ENCODE data around the gene CTDSP1.

Gene CTDSP1

DNA sequence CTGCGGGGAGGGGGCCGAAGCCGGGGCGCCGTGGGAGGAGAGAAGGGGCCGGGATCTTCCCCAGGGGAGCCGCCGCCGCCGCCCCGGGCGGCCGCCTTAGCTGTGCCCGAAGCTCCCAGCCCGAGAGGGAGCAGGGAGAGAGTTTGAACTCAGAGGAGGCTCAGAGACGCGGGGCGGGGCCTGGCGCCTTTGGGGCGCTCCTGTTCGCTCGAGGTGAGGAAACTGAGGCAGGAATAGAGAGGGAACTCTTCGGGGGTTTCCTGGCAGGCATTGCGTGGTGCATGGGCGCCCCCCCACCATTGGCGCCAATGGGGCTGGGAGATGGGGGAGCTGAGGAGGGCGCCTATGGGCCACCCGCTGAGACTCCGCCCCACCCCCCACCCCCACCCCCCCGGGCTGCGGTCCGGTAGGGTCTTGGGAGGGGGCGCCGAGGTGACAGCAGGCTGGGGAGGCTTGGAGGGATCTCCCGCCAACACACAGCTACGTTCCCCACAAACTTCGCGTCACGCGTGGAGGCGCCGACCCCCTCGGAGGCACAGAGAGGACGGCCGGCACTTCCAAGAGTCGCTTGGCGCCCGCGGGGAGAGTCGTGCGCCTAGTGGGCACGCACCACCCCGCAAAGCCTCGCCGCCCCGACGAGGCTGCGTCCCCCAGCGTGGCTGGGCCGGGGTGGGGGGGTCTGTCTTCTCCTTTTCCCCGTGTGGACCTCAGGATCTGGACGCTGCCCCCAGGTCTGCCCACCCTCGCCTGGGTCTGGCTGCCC is 680 bp downstream of the CTDSP1 start:
- DNase-seq: no peak

DNA sequence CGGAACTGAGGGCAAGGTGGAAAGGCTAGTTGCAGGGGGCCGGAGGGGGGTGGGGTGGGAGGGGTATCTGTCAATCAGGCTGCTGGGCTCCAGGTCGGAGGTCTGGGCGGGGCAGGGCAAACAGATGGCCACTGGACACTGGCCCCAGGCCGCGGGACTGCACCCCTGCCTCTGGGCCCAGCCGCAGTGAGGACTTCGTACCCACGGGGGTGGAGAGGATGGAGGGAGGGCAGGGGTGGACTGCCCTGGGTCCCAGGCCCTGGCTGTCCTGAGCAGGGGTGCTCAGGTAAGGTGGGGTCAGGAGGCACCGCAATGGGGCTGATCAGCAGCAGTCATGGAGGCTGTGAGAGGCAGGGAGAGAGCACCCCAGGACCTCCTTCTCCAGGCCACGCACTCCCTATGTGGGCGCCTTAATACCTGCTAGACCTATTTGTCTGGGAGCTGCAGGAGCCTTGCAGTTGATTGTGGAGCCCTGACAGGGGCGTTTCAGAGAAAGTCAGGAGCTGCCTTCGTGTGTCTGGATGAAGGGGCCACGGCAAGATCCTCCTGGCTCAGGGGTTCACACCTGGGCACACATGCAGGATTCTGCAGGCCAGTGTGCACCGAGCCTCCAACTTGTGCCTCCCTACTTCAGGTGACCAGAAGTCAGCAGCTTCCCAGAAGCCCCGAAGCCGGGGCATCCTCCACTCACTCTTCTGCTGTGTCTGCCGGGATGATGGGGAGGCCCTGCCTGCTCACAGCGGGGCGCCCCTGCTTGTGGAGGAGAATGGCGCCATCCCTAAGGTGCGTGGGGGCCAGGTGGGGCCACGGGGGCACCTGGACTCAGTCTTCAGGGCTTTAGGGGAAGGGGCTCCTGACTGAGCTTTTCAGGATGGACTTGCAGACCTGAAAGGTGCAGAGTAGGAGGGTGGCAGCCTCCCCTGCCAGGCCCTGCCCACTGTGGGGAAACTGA is 1.5 kb downstream of the CTDSP1 start:
- DNase-seq: no peak

DNA sequence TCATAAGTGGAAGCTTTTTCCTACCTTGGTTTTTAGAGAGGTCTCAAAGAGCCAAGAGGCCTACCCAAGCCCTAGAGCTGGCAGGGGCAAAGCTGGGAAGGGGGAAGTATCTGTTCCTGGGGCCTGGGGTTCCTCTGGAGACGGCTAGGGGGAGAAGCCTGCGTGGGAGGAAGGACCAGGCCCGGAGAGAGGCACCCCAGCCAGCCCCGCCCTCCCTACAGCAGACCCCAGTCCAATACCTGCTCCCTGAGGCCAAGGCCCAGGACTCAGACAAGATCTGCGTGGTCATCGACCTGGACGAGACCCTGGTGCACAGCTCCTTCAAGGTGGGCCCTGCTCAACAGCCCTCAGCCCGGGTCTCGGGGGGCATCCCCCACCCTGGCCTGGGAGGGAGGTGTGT is 2.2 kb downstream of the CTDSP1 start:
- DNase-seq: no peak

DNA sequence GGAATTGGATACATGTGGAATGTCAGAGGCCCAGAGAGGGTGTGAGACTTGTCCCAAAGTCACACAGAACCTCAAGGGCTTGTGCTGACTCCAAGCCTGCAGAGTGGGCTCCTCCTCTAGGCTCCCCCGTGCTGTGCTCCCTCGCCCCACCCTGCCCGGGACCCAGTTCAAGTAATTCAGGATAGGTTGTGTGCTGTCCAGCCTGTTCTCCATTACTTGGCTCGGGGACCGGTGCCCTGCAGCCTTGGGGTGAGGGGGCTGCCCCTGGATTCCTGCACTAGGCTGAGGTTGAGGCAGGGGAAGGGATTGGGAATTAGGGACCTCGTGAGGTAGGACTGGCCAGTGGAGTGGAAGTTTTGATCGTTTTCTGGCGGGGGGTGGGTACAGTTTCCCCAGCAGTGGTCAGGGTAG is 2.8 kb downstream of the CTDSP1 start:
- no peak for DNase-seq

DNA sequence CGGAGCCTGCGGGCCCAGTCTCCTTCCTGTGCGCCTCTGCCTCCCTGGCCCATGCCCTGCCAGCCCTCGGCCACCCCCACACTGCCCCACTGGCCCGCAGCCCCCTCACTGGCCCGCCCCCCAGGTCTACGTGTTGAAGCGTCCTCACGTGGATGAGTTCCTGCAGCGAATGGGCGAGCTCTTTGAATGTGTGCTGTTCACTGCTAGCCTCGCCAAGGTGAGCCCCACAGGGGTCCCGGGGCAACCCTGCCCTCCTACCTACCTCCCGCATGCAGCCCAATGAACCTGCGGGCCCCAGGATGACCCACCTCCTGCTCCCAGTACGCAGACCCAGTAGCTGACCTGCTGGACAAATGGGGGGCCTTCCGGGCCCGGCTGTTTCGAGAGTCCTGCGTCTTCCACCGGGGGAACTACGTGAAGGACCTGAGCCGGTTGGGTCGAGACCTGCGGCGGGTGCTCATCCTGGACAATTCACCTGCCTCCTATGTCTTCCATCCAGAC is 3.3 kb downstream of the CTDSP1 start:
- no peak for DNase-seq

DNA sequence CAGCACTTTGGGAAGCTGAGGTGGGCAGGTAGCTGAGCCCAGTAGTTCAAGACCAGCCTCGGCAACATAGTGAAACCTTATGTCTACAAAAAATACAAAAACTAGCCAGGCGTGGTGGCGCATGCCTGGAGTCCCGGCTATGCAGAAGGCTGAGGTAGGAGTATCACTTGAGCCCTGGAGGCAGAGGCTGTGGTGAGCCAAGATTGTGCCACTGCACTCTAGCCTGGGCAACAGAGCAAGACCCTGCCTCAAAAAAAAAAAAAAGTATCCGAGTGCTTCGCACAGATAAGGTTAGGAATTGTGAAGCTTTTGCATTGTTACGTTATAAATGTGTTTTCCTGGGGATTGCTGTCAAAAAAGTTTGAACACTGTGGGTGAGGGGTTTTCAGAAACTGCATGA is 4.1 kb downstream of the CTDSP1 start:
- no peak for DNase-seq

DNA sequence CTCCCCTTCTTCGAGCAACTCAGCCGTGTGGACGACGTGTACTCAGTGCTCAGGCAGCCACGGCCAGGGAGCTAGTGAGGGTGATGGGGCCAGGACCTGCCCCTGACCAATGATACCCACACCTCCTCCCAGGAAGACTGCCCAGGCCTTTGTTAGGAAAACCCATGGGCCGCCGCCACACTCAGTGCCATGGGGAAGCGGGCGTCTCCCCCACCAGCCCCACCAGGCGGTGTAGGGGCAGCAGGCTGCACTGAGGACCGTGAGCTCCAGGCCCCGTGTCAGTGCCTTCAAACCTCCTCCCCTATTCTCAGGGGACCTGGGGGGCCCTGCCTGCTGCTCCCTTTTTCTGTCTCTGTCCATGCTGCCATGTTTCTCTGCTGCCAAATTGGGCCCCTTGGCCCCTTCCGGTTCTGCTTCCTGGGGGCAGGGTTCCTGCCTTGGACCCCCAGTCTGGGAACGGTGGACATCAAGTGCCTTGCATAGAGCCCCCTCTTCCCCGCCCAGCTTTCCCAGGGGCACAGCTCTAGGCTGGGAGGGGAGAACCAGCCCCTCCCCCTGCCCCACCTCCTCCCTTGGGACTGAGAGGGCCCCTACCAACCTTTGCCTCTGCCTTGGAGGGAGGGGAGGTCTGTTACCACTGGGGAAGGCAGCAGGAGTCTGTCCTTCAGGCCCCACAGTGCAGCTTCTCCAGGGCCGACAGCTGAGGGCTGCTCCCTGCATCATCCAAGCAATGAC is 4.8 kb downstream of the CTDSP1 start:
- no peak for DNase-seq

DNA sequence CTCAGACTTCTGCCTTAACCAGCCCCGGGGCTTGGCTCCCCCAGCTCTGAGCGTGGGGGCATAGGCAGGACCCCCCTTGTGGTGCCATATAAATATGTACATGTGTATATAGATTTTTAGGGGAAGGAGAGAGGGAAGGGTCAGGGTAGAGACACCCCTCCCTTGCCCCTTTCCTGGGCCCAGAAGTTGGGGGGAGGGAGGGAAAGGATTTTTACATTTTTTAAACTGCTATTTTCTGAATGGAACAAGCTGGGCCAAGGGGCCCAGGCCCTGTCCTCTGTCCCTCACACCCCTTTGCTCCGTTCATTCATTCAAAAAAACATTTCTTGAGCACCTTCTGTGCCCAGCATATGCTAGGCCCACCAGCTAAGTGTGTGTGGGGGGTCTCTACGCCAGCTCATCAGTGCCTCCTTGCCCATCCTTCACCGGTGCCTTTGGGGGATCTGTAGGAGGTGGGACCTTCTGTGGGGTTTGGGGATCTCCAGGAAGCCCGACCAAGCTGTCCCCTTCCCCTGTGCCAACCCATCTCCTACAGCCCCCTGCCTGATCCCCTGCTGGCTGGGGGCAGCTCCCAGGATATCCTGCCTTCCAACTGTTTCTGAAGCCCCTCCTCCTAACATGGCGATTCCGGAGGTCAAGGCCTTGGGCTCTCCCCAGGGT is 5.5 kb downstream of the CTDSP1 start:
- DNase-seq: no peak

DNA sequence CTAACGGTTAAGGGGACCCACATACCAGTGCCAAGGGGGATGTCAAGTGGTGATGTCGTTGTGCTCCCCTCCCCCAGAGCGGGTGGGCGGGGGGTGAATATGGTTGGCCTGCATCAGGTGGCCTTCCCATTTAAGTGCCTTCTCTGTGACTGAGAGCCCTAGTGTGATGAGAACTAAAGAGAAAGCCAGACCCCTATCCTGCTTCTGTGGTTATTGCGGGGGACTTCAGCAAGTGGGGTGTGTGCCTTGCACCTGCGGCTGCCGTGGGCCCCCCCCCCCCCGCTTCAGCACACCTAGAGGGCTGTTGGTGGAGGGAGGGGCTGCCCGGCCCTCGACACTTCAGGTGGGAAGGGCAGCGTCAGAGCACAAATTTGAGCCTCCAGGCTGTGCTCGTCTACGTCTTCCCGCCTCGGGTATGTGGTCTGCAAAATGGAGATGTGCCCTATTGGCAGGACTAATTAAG is 6.1 kb downstream of the CTDSP1 start:
- no peak for DNase-seq

DNA sequence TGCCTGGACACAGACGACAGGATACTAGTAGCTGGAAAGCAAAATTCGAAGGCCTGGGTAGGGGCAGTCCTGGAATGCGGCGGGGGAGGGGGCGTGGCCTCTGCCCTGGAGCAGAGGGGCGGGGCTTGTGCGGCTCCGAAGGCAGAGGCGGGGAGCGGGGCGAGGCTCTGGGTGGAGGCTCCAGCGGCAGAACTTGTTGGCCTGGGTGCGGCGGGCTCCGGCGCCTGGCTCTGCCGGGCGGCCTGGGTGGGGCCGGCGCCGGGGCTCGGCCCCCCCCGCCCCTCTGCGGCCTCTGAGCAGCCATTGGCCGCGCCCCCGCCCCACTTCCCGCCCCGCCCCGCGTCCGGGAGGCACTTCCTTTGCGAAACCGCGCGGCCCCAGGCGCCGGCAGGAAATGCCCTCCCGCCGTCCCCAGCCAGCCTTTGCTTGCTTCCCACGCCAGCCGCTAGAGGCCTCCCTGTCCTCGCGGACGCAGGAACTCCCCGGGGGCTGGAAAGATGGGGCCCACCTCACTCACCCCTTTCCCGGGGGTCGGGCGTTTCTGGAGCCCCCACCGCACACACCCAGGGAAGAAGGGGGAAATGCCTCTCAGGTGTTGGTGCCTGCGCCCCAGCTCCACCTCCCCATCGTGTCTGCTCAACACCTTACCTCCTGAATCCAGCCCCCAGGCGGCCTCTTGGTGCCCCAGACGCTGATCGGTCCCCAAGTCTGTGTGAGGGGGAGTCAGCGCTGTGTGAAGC is 6.7 kb downstream of the CTDSP1 start:
- DNase-seq: peak; percentile 99

DNA sequence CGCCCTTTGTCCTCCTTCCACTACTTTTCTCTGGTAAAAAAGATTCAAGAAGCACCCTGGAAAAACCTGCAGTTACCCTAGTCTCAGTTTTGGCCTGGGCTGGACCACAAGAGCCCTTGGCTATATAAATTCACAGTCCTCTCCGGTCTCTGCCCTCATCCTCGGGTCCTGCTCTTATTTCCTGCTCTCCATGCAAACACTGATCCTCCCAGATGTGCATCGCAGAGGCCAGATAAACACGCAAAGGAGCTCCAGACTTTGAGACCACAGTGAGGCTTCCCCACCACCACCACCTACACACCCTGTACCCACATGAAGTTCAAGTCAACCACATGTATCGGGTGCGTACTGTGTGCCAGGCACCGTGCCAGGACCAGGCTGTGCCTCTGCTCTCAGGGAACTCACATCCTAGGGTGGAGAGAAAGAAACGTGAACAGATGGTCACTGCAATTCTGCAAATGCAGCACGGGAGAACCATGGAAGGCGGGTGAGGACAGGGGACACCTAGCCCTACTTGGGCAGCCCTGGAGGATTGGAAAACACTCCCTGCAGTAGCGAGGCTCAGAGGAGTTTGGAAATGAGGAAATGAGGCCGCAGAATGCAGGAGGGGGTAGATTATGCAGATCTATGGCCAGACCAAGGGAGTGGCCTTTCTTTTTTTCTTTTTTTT is 7.4 kb downstream of the CTDSP1 start:
- no peak for DNase-seq

DNA sequence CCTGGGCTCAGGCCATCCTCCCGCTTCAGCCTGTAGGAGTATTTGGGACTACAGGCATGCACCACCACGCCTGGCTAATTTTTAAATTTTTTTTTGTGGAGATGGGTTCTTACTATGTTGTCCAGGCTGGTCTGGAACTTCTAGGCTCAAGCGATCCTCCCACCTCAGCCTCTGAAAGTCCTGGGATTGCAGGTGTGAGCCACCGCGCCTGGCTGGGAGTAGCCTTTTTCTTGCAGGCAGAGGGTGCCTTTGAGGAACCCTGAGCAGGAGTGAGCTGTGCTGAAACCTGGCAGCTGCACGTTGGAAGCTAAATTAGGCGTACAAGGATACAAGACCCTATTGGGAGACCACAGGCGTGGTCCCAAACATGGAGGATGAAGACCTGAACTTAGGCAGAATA is 8.0 kb downstream of the CTDSP1 start:
- DNase-seq: no peak

DNA sequence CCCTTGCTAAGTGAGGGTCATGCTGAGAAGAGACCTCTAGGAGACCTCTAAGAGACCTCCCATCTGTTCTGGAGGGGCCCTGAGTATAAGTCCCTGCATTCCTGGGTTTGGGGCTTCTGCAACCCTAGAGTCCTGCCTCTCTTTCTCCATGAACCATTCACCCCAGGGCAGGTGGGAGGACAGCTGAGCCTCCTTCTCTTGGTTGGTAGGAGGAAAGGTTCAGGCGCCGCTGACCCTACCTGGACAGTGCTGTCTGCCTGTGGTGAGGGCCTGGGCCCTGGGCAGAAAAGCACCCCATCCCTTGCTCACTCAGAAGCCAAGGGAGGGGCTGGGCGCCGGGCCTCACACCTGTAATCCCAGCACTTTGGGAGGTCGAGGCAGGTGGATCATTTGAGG is 18.7 kb downstream of the CTDSP1 start:
- no peak for DNase-seq

DNA sequence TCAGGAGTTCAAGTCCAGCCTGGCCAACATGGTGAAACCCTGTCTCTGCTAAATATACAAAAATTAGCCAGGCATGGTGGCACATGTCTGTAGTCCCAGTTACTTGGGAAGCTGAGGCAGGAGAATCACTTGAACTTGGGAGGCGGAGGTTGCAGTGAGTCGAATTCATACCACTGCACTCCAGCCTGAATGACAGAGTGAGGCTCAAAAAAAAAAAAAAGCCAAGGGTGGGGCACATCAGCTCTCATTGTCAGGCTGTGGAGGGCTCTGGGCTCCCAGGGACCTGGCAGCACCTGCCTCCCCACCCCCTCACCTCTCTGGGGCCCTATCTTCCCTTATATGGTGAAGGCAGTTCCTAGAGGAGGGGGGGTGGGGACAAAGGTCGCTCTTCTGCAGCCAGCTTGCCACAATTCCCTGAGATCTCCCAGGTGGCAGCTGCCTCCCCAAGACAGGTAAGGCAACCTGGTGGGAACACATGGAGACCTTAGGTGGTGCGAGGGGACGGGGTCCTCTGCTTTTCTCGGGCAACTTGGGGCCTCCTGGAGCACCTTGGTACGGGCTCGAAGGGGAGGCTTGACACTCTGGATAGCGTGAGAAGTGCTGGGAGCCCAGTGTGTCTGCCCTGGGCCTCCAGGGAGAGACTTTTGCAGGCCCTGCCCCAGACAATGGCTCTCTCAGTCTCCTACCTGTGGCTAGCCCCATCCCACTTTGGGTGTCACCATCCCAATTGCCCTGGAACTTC is 19.2 kb downstream of the CTDSP1 start, which contains the start of gene VIL1:
VIL1 (plus strand) TSS at position 407 of the 742 bp plus-strand sequence. CDS start 4,656 bp downstream, outside the sequence.
- no peak for DNase-seq

DNA sequence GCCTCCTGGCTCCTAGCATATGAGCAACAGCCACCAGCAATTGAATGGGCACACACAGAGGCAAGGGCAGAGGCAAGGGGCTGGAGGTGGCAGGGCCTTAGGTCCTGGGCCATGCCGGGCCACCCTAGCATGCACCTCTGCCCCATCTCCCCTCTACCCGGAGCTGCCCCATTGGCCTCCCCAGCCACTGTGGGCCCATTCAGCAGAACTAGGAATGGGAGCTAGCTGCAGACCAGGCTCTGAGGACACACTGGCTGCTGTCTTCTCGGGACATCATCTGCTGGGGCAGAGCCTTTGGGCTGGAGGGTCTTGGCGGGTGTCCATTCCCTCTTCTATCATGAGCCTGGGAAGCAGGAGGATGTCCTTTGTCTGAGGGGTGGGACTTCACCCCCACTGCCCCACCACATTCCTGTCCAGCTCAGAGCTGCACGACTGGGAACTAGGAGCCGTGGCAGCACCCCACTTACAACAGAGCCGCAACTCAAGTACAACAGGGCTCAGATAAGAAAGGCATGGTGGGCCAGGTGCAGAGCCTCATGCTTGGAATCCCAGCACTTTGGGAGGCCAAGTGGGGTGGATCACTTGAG is 20.1 kb downstream of the CTDSP1 start:
- DNase-seq: no peak

DNA sequence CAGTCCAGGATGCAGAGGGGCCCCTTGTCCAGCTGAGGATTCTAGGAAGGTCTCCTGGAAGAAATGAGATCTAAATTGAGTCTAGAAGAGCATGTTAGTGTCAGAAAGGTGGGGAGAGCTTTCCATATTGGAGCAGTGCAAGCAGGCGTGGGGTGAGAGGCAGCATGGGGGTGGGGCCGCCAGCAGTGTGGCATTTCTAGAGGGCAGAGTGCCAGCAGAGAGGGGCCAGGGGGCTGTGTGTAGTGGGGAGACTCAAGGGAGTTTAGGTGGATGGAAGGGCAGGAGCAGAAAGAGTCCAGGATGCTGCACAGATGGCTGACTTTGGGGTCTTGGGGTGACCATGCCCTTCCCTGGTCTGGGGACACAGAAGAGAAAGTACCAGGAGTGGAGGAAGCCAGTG is 21.4 kb downstream of the CTDSP1 start:
- no peak for DNase-seq

DNA sequence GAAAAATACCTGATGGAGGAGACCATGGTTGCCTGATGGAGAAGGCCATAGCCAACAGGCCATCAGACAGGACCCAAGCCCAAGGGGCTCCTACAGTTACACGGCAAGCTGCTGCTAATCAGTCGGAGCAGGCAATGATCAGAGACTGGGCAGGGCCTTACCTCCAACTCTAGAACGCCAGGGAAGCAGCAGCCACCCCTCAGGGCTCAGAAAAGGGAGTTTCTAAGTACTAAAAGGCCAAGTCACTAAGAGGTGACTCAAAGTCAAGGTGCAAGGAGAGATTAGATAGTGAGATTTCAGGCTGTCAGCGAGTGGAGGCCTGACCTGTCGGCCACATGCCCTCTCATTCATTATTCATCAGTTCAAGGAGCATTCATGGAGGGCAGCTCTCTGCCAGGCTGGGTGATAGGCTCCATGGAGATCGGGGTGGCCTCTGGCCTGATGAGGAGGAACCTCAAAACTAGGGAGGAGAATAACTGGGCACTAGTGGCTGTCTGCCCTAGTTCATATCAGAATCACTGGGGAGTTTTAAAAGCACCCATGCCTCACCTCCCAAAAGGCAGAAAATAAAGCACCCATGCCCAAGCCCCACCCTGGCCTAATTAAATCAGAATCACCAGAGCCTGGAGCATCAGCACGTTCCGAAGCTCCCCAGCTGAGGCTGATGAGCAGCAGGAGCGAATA is 22.9 kb downstream of the CTDSP1 start:
- no peak for DNase-seq

DNA sequence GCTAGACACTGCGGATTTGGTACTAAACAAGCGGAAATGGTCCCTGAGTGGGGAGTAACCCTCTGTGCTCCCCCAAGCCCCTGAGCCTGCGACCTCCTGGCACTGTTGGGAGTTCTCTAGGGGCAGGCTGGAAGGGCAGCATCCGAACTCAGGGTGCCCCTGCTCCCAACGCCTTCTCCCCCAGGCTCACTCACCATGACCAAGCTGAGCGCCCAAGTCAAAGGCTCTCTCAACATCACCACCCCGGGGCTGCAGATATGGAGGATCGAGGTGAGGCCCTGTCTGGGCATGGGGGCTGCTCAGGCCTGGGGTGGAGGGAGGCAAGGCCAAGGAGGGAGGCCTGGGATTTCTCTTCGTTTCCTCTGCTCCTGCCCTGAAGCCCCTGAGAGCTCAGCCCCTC is 23.9 kb downstream of the CTDSP1 start:
- no peak for DNase-seq

DNA sequence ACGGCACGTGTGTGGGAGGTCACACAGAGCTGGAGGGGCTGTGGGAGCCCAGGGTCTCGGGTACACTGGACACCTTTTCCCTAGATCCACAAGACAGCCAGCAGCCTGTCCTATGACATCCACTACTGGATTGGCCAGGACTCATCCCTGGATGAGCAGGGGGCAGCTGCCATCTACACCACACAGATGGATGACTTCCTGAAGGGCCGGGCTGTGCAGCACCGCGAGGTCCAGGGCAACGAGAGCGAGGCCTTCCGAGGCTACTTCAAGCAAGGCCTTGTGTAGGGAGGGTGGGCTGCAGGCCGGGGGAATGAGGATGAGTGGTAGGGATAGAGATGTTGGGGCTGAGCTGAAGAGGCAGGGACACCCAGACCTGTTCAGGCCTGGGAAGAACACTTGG is 25.9 kb downstream of the CTDSP1 start:
- DNase-seq: no peak

Measured in amniotic stem cell (primary cell).